HTR-8/SVneo (cell line): ENCODE results near the gene PXYLP1.
"Not testable (repeated sequence)": the region's sequence is repeated elsewhere in the genome, so short reads cannot be mapped to it uniquely, and the experiment has no call there.

ENCODE experiments used
- DNase-seq: peaks from one replicate; pipeline ENCODE4 v3.0.0; 2011; ENCODE audit warnings: low spot score, mixed read lengths; ENCODE audit not compliant: insufficient read length
- FAIRE-seq: peaks from 2 replicates; lab custom pipeline; 2011; peaks lifted over from hg19 to GRCh38; lab: Jason Lieb, UNC

Gene PXYLP1

GRCh38 chr3:141313093-141313683 lies 81.6 kb downstream of the PXYLP1 start:
- FAIRE-seq, result no peak

GRCh38 chr3:141314415-141314814 lies 82.8 kb downstream of the PXYLP1 start:
- FAIRE-seq, DNase-seq: not testable (repeated sequence)

More at GRCh38 chr3:141313093-141313683, 81.6 kb downstream of the PXYLP1 start:
- no peak for DNase-seq

- no peak for DNase-seq
- FAIRE-seq, result no peak
Observed at GRCh38 chr3:141316851-141317250, 85.2 kb downstream of the PXYLP1 start.

DNA sequence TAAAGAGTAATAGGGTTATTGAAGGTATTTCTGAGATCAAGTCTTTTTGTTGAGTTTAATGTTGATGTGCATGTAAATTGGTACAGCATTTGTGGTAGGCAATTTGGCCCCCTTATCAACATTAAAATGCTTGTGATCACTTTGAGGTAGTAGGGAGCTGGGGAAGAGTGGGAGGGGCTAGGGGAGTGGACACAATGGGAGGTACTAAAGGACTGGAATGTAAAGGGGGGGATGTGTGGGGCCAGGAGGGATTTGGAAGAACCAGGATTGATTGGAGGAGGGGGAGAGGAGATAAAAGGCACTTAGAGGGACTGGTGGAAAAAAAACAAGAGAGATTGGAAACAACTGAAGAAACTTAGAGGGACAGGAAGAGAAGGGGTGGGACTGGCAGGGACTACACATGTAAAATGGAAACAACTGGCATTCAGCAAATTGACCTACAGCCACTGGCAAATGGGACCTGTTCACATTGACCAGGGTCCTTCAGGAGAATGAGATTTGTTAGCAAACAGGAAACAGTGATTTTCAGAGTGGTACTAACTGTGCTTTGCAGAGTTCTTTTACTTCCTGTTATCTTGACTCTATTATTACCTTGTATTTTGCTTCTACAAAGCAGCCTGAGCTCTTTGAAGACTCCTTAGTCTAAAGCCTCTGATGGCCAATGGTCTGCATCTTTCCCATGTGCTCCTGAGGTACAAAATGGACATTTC lies 88.9 kb downstream of the PXYLP1 start:
- no peak for FAIRE-seq
- DNase-seq, result no peak

- peak; percentile 41 for DNase-seq
- no peak for FAIRE-seq
Observed at GRCh38 chr3:141321109-141321497, 89.5 kb downstream of the PXYLP1 start.

- no peak for FAIRE-seq
- DNase-seq, result no peak
Observed at GRCh38 chr3:141323936-141324704, 92.5 kb downstream of the PXYLP1 start.

DNA sequence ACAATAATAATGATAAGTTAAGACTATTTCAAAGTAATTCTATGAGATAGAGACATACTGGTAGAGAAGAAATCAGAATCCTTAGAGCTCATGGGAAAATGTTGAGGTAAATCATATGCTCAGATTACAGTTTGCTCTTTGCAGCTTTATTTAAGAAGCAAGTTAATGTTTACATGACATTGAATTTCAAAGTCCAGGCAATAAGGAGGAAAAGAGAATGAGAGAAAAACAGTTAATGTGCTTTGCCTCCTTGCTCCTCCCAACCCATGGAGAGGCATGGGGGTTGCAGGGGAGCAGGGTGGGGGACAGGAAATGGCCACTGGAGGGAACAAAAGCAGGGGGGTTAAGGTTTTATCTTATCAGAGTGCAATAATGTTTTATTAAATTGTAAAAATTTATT lies 94.5 kb downstream of the PXYLP1 start:
- DNase-seq, result no peak
- no peak for FAIRE-seq

- FAIRE-seq (no peak), DNase-seq (no peak)
Observed at GRCh38 chr3:141326626-141327025, 95.0 kb downstream of the PXYLP1 start.

DNA sequence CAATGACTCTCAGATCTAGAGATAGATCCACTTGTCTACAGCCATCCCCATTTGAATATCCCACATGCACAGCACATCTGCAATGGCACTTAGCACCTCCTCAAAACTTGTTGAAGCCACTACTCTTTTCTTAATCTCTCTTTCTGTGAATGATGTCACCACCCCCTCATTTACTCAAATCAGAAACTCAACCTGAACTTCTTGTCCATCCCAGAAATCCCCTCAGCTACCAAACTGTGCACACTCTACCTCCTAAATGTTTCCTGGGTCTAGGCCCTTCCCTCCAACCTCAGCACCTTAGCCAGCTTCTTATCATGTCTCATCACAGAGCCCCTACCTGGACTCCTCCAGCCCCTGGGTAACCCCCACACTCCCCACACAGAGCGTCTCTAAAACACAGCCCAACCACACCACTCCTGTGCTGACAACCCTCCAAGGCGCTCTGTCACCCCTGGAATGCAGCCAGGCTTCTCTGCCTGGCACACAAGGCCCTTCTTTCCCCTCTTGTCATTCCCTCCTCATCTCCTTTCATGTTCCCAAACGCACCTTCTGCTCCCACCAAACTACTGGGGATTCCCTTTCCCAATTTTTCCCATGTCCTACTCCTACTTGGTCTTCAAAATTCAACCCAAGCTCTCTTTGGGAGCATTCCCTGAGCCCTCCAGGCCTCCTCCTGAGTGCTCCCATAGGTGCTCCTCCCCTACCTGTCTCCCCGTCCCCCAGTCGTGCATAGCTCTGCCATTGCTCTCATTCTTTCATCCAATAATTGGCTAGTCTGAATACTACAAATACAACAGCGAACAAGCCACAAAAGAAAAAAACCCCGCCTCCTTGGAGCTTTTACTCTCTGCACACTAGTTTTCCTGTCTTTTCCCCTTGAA lies 96.9 kb downstream of the PXYLP1 start:
- DNase-seq (no peak), FAIRE-seq (no peak)

- FAIRE-seq (no peak), DNase-seq (no peak)
Observed at GRCh38 chr3:141330235-141330634, 98.6 kb downstream of the PXYLP1 start.

DNA sequence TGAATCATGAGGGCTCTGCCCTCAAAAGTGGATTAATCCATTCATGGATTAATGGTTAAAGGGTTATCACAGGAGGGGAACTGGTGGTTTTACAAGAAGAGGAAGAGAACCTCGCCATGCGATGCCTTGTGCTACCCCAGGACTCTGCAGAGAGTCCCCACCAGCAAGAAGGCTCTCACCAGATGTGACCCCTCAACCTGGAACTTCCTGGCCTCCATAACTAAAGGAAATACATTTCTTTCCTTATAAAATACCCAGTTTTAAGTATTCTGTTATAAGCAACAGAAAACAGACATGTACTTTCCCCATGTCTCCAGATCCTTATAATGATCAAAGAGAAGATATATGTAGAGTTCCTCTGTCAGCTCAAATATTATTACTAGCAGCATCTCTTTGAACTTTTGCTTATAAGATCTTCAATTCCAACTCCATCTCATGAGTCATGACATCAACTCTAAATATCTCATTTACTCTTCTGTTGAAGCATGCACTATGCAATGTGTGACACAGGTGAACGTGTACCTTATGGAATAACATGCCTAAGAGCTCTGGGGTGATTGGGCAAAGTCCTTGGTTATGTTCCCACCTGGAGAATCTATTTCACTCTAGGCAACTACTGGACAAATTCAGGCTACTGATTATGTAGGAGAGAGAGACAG lies 99.2 kb downstream of the PXYLP1 start:
- no peak for FAIRE-seq
- no peak for DNase-seq

GRCh38 chr3:141331377-141332318 lies 100.0 kb downstream of the PXYLP1 start:
- DNase-seq (peak; percentile 87), FAIRE-seq (no peak)

DNA sequence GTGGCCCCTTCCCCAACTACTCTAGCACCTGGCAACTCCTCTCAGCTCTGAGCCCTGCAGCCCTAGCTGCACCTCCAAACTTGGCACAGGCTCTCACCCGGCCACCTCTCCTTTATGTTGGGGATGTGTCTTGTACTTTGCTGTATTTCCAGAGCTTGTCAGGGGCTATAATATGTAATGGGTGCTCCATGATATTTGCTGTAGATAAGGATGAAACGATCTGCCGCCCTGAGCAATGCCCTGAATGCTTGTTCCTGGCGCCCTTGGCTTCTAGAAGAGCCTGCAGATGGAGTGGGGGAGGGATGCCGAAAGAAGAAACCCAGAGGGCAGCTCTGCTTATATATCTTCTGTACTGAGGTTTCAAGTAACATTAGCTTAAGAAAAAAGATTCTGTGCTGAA lies 100.8 kb downstream of the PXYLP1 start:
- DNase-seq (no peak), FAIRE-seq (no peak)

GRCh38 chr3:141333836-141334626 lies 102.4 kb downstream of the PXYLP1 start:
- DNase-seq (no peak), FAIRE-seq (no peak)

- no peak for FAIRE-seq
- DNase-seq, result no peak
Observed at GRCh38 chr3:141334627-141335250, 103.1 kb downstream of the PXYLP1 start.

GRCh38 chr3:141335531-141336061 lies 104.0 kb downstream of the PXYLP1 start:
- DNase-seq, result peak; percentile 21
- FAIRE-seq, result no peak
